Esophagus squamous epithelium (tissue), 4 donors: ENCODE results near the gene PTPRT.

Experiments used
- POLR2A ChIP-seq, 4 donors: fragments of 450-650 bp; IDR thresholded peaks; one replicate each; pipeline ENCODE4 v1.6.1; 2017; ENCODE audit warnings: antibody characterized with exemption in 4 of 4, mild to moderate bottlenecking in 4 of 4, moderate library complexity in 3 of 4
- TF ChIP-seq, protein P1 (sequence below), 6 experiments: fragments of 450-650 bp in 4 of 6; fragments of 200-600 bp in 2 of 6; sonication (generic) in 2 of 6; IDR thresholded peaks; one replicate each; pipeline ENCODE4 v1.5.1; 2016 to 2019; ENCODE audit warnings: antibody characterized with exemption in 6 of 6, mild to moderate bottlenecking in 4 of 6, moderate library complexity in 4 of 6

DNA sequence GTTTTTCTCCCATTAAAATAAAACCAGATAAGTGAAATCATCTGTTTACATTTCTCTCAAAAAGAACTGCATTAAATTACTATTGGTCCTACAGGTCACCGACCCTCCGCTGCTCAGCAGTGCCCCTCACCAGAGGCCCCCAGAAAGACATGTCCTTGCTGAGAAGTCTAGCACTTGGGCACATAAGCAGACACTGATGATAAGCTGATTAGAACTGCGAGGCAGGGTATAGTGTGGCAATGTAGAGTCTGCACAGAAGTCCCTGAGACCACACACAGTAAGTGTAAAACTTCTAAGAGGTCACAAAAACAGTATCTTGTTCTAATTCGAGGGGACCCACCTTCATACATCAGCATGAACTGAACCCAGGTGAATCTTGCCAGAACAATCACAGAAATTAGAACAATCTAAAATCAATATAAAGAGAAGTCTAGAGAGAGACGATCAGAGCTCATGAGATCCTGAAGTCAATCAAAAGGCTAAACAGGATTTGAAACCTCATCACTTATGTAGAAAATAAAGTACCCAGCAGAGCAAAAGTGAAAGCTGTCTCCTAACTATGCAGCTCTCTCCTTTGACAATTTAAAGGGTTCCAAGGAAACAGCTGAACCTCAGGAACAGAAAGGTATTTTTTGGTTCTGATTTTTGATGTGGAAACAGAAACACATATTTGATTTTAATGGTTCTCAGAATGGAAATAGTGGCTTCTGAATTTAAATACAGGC is 182.9 kb downstream of the PTPRT start:
- TF ChIP-seq, protein P1, sequence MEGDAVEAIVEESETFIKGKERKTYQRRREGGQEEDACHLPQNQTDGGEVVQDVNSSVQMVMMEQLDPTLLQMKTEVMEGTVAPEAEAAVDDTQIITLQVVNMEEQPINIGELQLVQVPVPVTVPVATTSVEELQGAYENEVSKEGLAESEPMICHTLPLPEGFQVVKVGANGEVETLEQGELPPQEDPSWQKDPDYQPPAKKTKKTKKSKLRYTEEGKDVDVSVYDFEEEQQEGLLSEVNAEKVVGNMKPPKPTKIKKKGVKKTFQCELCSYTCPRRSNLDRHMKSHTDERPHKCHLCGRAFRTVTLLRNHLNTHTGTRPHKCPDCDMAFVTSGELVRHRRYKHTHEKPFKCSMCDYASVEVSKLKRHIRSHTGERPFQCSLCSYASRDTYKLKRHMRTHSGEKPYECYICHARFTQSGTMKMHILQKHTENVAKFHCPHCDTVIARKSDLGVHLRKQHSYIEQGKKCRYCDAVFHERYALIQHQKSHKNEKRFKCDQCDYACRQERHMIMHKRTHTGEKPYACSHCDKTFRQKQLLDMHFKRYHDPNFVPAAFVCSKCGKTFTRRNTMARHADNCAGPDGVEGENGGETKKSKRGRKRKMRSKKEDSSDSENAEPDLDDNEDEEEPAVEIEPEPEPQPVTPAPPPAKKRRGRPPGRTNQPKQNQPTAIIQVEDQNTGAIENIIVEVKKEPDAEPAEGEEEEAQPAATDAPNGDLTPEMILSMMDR (IDR thresholded peaks at IDR 0.05) = no peak
- TF ChIP-seq POLR2A (IDR thresholded peaks at IDR 0.05) = no peak
